ENCODE data around the gene SLC8A1.

Gene SLC8A1

GRCh38 chr2:40268566-40268965, 183.3 kb downstream of the SLC8A1 start:
- no peak for DNase-seq (ENCODE audit: low read depth)

DNA sequence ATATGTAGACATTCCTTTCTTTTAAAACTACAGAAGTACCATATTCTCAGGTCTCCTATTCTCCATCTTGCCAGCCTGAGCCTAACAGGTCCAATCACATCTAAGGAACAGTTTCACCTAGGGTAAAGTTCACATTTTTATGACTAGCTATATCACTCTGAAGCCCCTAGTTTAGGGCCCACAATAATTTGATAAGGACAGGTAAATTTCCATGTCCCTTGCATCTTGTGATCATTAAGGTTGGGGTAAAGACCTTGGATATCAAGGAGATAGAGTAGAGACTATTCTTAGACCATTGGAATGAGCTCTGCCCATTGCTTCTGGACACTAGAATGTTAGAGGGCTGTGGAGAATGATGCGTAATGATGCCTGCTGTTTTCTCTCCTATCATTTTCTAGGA, 185.7 kb downstream of the SLC8A1 start:
- DNase-seq (ENCODE audit: low read depth) = no peak

- DNase-seq (ENCODE audit: low read depth) = no peak
Measured at GRCh38 chr2:40265602-40266001, 186.3 kb downstream of the SLC8A1 start.

- no peak for DNase-seq (ENCODE audit: low read depth)
Measured at GRCh38 chr2:40261042-40261441, 190.8 kb downstream of the SLC8A1 start.

- no peak for DNase-seq (ENCODE audit: low read depth)
Measured at GRCh38 chr2:40260437-40260836, 191.5 kb downstream of the SLC8A1 start.

GRCh38 chr2:40259900-40260299, 192.0 kb downstream of the SLC8A1 start:
- no peak for DNase-seq (ENCODE audit: low read depth)

GRCh38 chr2:40258135-40258457, 193.8 kb downstream of the SLC8A1 start:
- DNase-seq (ENCODE audit: low read depth) = no peak

GRCh38 chr2:40257340-40258134, 194.4 kb downstream of the SLC8A1 start:
- DNase-seq (ENCODE audit: low read depth) = no peak

DNA sequence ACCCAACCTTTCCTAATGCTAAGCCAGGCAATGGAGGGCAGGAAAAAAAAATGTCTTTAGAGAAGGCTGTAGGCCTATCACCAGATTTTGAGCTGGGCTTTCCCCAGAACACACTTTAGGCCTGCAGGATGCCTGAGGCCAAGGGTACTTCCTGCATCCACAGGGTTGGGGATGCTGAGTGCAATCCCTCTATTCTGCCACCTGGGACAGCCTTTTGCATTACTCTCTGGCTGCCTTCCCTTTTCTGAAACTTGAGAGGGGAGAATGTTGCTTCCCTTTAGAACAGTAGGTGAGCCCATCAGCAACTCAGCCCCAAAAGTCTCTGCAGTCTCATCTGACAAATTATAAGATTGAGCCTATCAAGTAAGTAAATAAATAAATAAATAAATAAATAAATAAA, 195.2 kb downstream of the SLC8A1 start:
- DNase-seq (ENCODE audit: low read depth) = no peak

DNA sequence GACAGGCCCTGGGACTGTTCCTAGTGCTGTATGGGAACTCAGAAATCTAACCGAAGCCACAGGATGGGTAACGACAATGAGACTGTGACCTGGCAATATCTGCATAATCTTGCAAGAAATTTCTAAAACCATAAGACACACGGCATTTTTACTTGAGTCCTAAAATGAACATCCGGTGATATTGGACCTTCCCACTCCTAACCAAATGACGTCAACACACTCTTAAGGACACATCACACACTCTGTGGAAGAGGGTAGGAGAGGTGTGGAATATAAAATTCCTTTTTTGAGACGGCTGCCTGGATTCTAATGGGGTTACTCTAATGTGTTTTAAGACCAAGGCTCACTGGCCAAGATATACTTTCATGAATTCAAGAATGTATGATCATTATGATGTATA, 195.9 kb downstream of the SLC8A1 start:
- DNase-seq (ENCODE audit: low read depth) = no peak

DNA sequence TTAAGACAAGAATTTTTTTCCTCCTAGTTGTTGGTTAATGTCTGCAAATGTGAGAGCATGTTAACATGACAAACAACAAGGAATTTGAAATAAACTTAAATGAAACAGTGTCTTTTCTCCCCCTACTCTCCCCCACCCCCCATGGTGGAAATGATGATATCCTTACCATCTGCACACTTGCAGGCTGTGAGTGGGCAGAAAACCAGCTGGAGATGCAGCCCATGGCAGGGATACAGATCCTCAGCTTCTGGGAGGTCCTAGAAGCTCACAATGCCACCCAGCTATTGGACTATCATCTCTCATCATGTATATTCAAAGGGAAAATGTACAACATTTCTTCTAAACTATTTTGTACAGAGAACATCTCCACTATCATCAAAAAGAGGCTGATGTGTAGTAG, 196.8 kb downstream of the SLC8A1 start:
- no peak for DNase-seq (ENCODE audit: low read depth)

GRCh38 chr2:40254611-40255010, 197.3 kb downstream of the SLC8A1 start:
- DNase-seq (ENCODE audit: low read depth) = no peak

DNA sequence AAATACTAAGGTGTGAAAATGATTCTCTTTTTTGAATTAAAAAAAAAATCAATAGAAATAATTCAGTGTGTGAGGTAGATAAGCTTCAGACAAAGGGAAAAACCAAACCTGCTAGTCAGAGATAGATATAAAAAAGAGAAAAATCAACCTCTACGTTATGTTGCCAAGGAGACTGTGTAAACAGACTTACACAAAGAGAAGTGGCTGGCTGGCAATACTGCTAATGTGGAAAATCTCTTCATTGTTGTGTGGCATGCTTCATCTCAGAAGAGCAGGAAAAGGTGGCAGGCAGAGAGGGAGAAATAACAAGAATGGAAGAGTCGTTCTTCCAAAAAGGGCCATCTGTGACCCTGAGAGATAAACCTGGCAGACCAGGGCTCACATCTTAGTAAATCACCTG, 200.8 kb downstream of the SLC8A1 start:
- no peak for DNase-seq (ENCODE audit: low read depth)

- no peak for DNase-seq (ENCODE audit: low read depth)
Measured at GRCh38 chr2:40249577-40249976, 202.3 kb downstream of the SLC8A1 start.

DNA sequence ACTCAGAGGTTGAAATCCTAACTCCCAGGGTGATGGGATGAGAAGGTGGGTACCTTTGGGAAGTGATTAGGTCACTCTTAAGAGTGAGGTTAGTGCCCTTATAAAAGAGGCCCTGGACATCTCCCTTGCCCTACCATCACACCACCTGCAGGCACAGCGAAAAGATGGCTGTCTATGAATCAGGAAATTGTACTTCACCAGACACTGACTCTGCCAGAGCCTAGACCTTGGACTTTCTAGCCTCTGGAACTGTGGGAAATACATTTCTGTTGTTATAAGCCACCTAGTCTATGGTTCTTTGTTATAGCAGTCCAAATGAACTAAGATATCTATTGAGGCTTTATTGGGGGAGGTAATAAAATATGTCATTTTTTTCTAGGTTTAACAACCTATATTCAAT, 203.6 kb downstream of the SLC8A1 start:
- DNase-seq (ENCODE audit: low read depth) = no peak

DNA sequence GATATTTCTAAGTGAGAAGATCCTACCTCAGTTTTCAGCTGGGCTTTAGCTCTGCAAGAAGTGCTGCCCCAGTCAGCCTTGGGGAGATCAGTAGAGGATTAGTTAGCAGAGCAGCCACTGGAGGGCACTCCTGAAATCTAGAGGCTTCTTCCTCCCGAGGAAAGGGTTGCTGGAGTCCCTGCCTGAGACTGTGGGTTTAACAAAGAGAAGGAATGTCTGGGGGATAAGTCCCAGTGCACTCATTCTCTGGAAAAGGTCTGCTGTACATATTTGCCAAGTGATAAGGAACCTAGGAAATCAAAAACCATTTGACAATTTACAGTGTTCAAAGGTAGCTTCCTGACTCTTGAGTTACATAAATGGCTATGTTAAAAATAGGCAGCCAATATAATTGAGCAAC, 207.2 kb downstream of the SLC8A1 start:
- DNase-seq (ENCODE audit: low read depth) = no peak

DNA sequence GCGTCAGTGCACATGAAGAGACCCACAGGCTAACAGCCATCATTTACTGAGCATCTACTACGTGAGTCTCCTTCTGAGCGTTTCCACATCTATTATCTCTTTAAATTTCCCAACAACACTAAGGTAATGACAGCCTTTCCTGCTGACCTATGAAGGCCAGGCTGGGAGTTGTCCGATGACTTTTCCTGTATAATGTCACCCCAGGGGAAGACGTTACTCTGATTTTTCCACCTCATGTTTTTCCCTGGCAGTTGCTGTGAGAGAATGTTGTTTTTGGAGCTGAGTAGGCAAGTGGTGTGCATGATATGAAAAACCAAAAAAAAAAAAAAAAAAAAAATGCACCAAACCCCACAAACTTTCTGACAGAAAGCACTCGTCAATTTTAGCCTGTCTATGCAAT, 207.6 kb downstream of the SLC8A1 start:
- no peak for DNase-seq (ENCODE audit: low read depth)

DNA sequence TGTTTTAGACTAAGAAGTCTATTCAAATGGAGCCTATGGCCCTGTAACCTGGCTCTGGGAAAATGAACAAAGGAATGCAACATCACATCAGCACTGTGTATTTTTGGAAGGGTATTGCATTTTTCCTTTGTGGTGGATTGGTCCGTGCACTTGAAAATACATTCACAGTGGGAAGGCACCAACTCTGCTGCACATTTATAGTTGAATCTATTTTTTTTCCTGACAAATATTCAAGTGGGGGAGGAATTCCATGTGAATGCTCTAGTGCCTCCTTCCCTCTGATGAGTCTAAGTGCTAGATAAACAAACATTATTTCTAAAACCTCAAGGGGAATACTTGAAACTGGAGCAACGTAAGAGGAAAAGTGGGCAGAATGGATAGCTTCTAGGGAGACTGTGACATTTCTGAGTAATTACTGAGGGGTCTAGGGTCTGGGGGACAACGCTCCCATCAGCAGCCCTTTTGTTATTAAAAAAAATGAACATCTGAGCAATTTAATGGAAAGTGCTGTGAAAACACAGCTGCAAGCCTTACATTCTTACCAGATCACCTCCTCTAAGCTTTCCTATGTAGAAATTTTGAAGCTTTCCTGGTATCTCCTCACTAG, 208.2 kb downstream of the SLC8A1 start:
- no peak for DNase-seq (ENCODE audit: low read depth)

DNA sequence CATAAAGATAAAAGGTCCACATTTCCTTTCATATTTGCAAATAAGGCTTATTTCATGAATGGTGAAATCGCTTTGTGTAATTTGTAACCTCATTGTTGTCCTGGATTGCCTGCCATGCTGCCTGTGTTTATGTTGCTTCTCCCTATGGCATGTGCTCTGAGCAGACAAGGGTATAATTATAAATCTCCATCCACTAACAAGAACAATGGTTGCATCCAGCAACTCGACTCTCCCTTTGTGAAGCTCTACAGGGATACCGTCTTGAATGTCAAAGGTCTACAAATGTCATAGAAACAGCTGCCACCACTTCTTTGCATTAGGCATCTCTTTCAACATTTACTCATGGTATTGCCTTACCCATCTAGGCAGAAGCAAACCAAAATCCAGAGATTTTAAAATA, 209.6 kb downstream of the SLC8A1 start:
- no peak for DNase-seq (ENCODE audit: low read depth)

DNA sequence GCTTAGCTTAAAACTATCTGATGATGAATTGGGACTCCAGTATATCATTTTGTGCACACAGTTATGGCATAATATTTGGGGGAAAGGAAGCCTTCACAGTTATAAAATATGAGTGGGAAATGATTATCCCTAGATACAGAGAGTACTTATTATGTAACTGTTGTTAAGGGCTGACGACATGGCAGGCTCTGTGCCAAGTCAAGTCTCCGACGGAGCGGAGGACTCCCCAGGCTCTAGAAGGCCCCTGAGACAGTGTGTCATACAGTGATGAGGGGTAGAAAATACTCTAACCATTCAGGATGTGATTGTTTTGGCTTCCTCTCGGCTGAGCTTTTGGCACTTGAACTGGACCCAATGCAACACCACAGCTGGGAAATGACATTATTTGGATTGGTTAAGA, 211.8 kb downstream of the SLC8A1 start:
- no peak for DNase-seq (ENCODE audit: low read depth)

DNA sequence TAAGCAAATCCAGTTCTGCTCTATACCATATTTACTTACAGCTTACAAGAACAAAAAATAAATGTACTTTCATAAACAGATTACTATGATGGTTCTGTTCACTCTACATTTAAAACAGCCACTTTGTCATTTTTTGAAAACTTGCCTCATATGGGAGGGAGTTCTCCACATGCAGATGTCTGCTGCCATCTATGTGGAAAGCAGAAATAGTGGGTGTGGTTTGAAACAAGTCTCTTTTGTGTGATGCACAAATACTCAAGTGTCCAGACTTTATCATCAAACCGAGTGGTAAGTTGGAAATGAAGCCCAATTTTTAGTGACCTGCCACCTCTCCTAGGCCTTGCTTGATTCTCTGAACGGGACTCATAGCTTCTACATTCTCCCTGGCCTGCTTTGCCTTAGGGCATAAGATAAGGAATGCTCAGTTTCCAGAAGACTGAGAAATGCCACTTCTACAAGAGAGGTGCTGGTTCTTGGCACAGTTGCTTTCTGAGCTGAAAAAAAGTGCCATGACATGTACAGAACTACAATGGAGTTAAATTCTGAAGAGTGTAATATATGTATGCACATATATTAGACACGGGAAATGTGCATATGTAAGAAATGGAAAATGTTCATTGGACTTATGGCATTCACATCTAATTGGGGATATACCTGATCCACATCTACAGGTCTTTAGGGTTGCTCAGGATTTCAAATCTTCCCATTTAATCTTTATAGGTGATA, 221.0 kb downstream of the SLC8A1 start:
- DNase-seq (ENCODE audit: low read depth) = no peak

DNA sequence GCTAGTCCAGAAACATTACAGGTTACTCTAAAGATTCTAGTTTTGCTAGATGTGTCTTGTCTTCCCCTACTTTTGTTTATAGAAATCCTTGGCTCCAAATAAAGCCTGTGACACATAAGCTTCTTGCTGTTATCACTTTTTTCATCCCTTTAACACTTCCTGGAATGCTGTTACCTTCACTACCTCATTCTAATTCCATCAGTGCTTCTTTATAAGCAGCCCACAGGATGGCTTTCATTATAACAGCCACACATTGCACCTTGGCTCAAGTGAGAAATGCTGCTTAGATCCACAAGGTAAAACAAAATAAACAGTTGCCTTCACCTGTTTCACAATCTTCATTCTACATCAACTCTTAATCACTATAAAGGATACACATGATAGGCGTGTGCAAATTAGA, 221.7 kb downstream of the SLC8A1 start:
- no peak for DNase-seq (ENCODE audit: low read depth)

DNA sequence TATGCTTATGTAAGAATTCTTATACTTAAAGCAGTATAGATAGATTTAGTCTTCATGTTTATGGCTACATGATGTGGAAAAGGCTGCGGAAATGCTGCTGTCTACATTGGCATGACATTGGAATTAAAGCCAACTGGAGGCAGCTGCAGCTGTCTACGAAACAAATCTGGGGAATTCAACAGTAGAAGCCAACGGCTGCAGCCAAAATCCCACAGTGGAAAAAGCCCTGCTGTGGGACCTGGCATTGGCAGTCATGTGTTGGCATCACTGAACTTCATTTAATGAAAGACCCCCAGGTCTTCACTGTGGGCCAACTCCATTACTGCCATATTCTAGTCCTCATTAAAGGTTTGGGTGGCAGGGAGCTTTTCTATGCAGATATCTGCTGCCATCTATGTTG, 223.6 kb downstream of the SLC8A1 start:
- no peak for DNase-seq (ENCODE audit: low read depth)

- DNase-seq (ENCODE audit: low read depth) = no peak
Measured at GRCh38 chr2:40227210-40227609, 224.7 kb downstream of the SLC8A1 start.
